Epithelial cell of esophagus (primary cell): Measurements from ENCODE around the gene ITGA8.
"Not testable (repeated sequence)": the region's sequence is repeated elsewhere in the genome, so short reads cannot be mapped to it uniquely, and the experiment has no call there.

ENCODE experiments used
- DNase-seq: peaks from one replicate; pipeline ENCODE4 v3.0.0; 2010; ENCODE audit warnings: low read depth
- H3K4me3 ChIP-seq: 2 replicates; pipeline ENCODE4 v1.5.1; 2011; ENCODE audit warnings: mild to moderate bottlenecking, low read length, control low read depth
- CTCF ChIP-seq: IDR thresholded peaks from 2 replicates; pipeline ENCODE4 v1.5.1; 2011; ENCODE audit warnings: low read depth, mild to moderate bottlenecking, low read length, control low read depth, inconsistent platforms; ENCODE audit not compliant: insufficient read depth; ENCODE audit errors: missing control alignments

Gene ITGA8

GRCh38 chr10:15567952-15568351, 151.8 kb downstream of the ITGA8 start:
- H3K4me3 ChIP-seq = no peak overlapping the region
- no peak for DNase-seq
- TF ChIP-seq CTCF = no peak

- no peak for TF ChIP-seq CTCF
- no peak for DNase-seq
- H3K4me3 ChIP-seq = no peak overlapping the region
These were observed 156.5 kb downstream of the ITGA8 start for GRCh38 chr10:15563246-15563645.

GRCh38 chr10:15562578-15562977, 157.1 kb downstream of the ITGA8 start:
- no peak for DNase-seq

GRCh38 chr10:15562116-15562515, 157.6 kb downstream of the ITGA8 start:
- H3K4me3 ChIP-seq = no peak overlapping the region
- no peak for DNase-seq
- TF ChIP-seq CTCF = no peak

More at GRCh38 chr10:15562578-15562977, 157.1 kb downstream of the ITGA8 start:
- no peak overlapping the region for H3K4me3 ChIP-seq
- TF ChIP-seq CTCF = no peak

GRCh38 chr10:15558136-15558535, 161.6 kb downstream of the ITGA8 start:
- TF ChIP-seq CTCF = no peak
- H3K4me3 ChIP-seq = no peak overlapping the region
- no peak for DNase-seq

GRCh38 chr10:15557168-15557567, 162.6 kb downstream of the ITGA8 start:
- not testable (repeated sequence) for H3K4me3 ChIP-seq, DNase-seq

- H3K4me3 ChIP-seq = no peak overlapping the region
- no peak for TF ChIP-seq CTCF
These were observed 168.8 kb downstream of the ITGA8 start for GRCh38 chr10:15550950-15551349.

GRCh38 chr10:15548331-15548730, 171.4 kb downstream of the ITGA8 start:
- no peak for DNase-seq
- TF ChIP-seq CTCF = no peak
- no peak overlapping the region for H3K4me3 ChIP-seq

More at GRCh38 chr10:15550950-15551349, 168.8 kb downstream of the ITGA8 start:
- no peak for DNase-seq
